Colonic mucosa (tissue), 4 donors: ENCODE measurements around the gene DAPK2. TPM values are rescaled to one million over a fixed set of nuclear protein-coding genes. Genes with fewer than 3 reads are reported as not detected.

ENCODE experiments used
- DNase-seq: peaks from one replicate; pipeline ENCODE4 v3.0.0-alpha.2; 2020
- H3K27ac ChIP-seq: fragments of 200-600 bp; one replicate; pipeline ENCODE4 v1.8.0; 2021
- H3K27me3 ChIP-seq: fragments of 200-600 bp; one replicate; pipeline ENCODE4 v1.8.0; 2021
- H3K36me3 ChIP-seq: fragments of 200-600 bp; one replicate; pipeline ENCODE4 v1.8.0; 2021
- H3K4me1 ChIP-seq: fragments of 200-600 bp; one replicate; pipeline ENCODE4 v1.8.0; 2021; ENCODE audit warnings: mild to moderate bottlenecking
- H3K4me3 ChIP-seq: fragments of 200-600 bp; one replicate; pipeline ENCODE4 v1.8.0; 2021
- H3K9ac ChIP-seq, 2 donors: one replicate each; pipeline ENCODE4 v1.7.0; 2013; ENCODE audit warnings: control low read depth in 2 of 2, low read depth in 2 of 2, low read length in 2 of 2
- H3K9me3 ChIP-seq: fragments of 200-600 bp; one replicate; pipeline ENCODE4 v1.8.0; 2021
- intact Hi-C: fragments of 100-400 bp; cut with DNase I; formaldehyde crosslinking; loops from one replicate; pipeline ENCODE4 v1.14.1; 2022
- total RNA-seq, 2 donors: library from RNA; stranded (reverse); fragmentation: NEBNext Ultra II Directional in 1 of 2; extraction: Animal tissue kit (Norgen Biotek cat#: 25700) in 1 of 2; gene quantifications; one replicate each; pipeline ENCODE4 v1.2.1, GENCODE V29; 2021
- TF ChIP-seq, protein P1 (sequence below): fragments of 200-600 bp; IDR thresholded peaks from one replicate; pipeline ENCODE4 v1.8.0; 2022; ENCODE audit warnings: antibody characterized with exemption, mild to moderate bottlenecking
- donor health status: healthy.
- donor health status: DM: no; HTN: no; CAD: no.
- donor health status: DM: no; HTN: no; CAD: no.

The DAPK2 gene
- total RNA-seq, 2 donors from 2014 or later, result 23.7 to 26.5 TPM

DNA sequence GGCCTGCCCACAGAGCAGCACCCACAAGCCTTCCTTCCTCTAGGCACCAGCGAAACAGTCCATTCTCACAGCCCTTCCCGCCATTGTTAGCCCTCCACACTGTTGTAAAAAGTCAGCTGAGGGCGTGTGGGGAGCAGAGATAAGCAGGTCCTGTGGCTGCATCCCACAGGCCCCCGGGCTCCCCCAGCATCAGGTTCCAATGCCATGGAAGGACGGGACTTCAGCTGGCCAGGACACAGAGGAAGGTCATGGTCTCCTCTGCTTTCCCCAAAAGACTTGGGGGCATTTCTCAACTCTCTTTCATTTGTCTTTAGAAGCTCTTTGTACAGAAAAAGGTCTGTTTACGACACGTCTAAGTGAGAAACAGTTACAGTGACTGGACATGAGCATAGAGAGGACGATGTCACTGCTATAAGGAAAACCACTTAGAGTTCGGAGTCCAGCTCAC is 127.4 kb downstream of the DAPK2 start:
- intact Hi-C loops, result no loop called here
- Histone ChIP-seq H3K4me3 (no peak overlapping the region), H3K36me3 (no peaks in the 10 kb centered on the region), H3K27ac (no peak overlapping the region), H3K4me1 (no peaks in the 10 kb centered on the region), H3K9me3 (no peaks in the 10 kb centered on the region), H3K27me3 (no peaks in the 10 kb centered on the region), H3K9ac (no peak overlapping the region)
- DNase-seq, result no peak
- TF ChIP-seq, protein P1, sequence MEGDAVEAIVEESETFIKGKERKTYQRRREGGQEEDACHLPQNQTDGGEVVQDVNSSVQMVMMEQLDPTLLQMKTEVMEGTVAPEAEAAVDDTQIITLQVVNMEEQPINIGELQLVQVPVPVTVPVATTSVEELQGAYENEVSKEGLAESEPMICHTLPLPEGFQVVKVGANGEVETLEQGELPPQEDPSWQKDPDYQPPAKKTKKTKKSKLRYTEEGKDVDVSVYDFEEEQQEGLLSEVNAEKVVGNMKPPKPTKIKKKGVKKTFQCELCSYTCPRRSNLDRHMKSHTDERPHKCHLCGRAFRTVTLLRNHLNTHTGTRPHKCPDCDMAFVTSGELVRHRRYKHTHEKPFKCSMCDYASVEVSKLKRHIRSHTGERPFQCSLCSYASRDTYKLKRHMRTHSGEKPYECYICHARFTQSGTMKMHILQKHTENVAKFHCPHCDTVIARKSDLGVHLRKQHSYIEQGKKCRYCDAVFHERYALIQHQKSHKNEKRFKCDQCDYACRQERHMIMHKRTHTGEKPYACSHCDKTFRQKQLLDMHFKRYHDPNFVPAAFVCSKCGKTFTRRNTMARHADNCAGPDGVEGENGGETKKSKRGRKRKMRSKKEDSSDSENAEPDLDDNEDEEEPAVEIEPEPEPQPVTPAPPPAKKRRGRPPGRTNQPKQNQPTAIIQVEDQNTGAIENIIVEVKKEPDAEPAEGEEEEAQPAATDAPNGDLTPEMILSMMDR, result no peak

DNA sequence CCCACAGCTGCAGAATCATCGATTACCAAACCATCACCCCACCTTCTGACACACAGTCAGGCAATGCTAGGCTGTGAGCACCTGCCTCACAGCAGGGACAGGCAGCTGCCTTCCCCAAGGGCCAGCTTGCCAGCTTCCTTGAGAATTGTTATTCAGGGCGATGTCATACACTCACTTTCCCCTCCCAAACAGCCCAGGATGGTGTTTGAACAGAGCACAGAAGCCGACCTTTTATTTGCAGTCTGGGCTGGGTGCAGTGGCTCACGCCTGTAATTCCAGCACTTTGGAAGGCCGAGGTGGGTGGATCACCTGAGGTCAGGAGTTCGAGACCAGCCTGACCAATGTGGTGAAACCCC is 128.0 kb downstream of the DAPK2 start:
- Histone ChIP-seq H3K27me3 (no peaks in the 10 kb centered on the region), H3K27ac (no peak overlapping the region), H3K36me3 (no peaks in the 10 kb centered on the region), H3K9me3 (no peaks in the 10 kb centered on the region), H3K4me3 (no peak overlapping the region), H3K9ac (peak overlapping the region in 1 of 2 donors; percentile 6), H3K4me1 (no peaks in the 10 kb centered on the region)
- intact Hi-C loops, result no loop called here
- TF ChIP-seq, protein P1, result no peak
- peak; percentile 71 for DNase-seq

DNA sequence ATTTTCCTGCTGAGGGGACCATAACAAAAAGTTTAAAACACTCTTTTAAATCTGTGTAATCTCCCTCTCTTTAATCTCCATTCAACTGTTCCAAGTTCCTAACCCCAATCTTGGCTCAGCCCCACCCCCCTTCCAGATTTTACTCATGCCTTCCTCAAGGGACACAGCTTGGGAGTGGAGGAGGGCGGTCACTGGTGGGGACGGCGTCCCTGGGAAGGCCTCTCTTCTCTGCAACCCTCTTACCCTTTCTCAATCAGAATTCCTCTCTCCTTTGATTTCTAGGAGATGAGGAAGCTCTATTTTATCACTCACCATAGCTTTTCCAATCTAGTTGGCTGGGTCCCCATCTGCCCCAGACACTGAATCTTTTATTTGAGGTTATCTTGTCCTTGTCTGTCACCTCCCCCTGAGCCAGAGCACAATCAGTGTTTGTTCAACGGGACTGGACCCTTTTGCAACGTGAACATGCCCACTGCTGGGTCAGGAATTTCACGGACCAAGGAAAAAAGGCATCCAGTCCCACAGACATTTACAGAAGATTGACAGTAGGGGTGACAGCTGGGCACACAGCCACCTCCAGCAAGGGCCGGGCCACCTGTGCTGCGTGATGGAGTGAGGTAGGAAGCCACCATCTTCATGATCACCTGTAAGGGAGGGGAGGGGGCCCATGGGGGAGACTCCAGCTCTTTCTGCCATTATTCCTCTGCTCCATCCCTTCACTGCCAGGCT is 128.5 kb downstream of the DAPK2 start:
- TF ChIP-seq, protein P1, result no peak
- Histone ChIP-seq H3K27ac (no peak overlapping the region), H3K4me3 (no peak overlapping the region), H3K4me1 (no peaks in the 10 kb centered on the region), H3K9ac (peak overlapping the region in 1 of 2 donors; percentile 6), H3K27me3 (no peaks in the 10 kb centered on the region), H3K9me3 (no peaks in the 10 kb centered on the region), H3K36me3 (no peaks in the 10 kb centered on the region)
- intact Hi-C loops, result no loop called here
- no peak for DNase-seq

GRCh38 chr15:63915873-63916771 is 130.2 kb downstream of the DAPK2 start:
- Histone ChIP-seq H3K27ac (no peak overlapping the region), H3K27me3 (no peaks in the 10 kb centered on the region)
- TF ChIP-seq, protein P1, result peak; percentile 13

DNA sequence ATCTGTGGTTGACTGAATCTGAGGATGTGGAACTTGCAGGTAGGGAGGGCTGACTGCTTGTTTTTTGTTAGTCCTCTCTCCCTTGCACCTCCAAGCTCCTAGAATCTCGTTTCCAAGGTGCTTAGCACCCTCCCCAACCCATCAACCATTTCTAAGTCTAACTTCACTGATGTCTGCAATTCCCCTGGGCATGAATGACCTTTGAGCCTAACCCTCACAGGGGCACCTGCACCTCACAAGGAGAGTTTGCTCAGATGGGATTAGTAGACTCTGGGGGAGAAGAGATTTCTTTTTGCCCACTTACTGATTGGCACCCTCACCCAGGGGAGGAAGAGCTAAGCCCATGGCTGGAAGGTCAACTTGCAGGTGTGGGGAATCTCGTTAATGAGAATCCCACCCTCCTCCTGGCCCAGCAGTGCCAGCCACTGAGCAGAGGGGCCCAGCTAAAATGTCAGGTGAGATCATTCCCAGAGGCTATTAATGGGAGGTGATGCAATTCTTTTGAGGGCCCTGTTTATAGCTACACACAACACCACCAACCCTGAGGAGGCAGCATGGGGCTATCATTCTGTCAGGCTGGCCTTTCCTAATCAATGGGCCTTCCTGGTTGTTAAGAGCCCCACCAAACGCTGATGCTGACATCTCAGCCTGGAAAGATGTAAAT is 130.9 kb downstream of the DAPK2 start:
- H3K27ac ChIP-seq, result no peak overlapping the region
- no peaks in the 10 kb centered on the region for H3K9me3 ChIP-seq
- H3K27me3 ChIP-seq, result no peaks in the 10 kb centered on the region
- no peak overlapping the region for H3K4me3 ChIP-seq
- peaks cover under 1% of the 10 kb centered on the region for H3K4me1 ChIP-seq
- TF ChIP-seq, protein P1, result no peak
- intact Hi-C loops, result no loop called here
- H3K9ac ChIP-seq, result no peak overlapping the region
- H3K36me3 ChIP-seq, result no peaks in the 10 kb centered on the region
- DNase-seq, result no peak

More at GRCh38 chr15:63915873-63916771, 130.2 kb downstream of the DAPK2 start:
- H3K4me3 ChIP-seq, result no peak overlapping the region
- no peaks in the 10 kb centered on the region for H3K36me3 ChIP-seq
- DNase-seq, result no peak
- no peak overlapping the region for H3K9ac ChIP-seq
- no peaks in the 10 kb centered on the region for H3K9me3 ChIP-seq
- intact Hi-C loops, result no loop called here
- H3K4me1 ChIP-seq, result no peaks in the 10 kb centered on the region
